Uterus (tissue), 2 donors: ENCODE data around the gene ITGB4.

ENCODE experiments used
- CTCF ChIP-seq, 4 experiments: fragments of 200-600 bp in 2 of 4; fragments of 450-650 bp in 2 of 4; sonication (generic) in 2 of 4; IDR thresholded peaks; one replicate each; pipeline ENCODE4 v1.5.1; 2016 to 2019; ENCODE audit warnings: antibody characterized with exemption in 4 of 4, mild to moderate bottlenecking in 2 of 4, moderate library complexity in 1 of 4
- POLR2A ChIP-seq, 2 donors: fragments of 450-650 bp; IDR thresholded peaks; one replicate each; pipeline ENCODE4 v1.6.1; 2016; ENCODE audit warnings: antibody characterized with exemption in 2 of 2, mild to moderate bottlenecking in 1 of 2, moderate library complexity in 1 of 2

- no peak for TF ChIP-seq CTCF (IDR thresholded peaks at IDR 0.05)
- TF ChIP-seq POLR2A (IDR thresholded peaks at IDR 0.05) = no peak
These were observed 27.5 kb upstream of the ITGB4 start for GRCh38 chr17:75693500-75694481.
